Effector memory CD4-positive, alpha-beta T cell (primary cell): ENCODE results near the gene UQCR10.

Experiments used
- DNase-seq, 3 donors: peaks; one replicate each; pipeline ENCODE4 v3.0.0-alpha.2; 2020
- H3K27ac ChIP-seq: 2 replicates; pipeline ENCODE4 v1.7.0; 2013; ENCODE audit warnings: mild to moderate bottlenecking, low read length, moderate library complexity; ENCODE audit not compliant: insufficient read depth, poor library complexity, severe bottlenecking
- H3K27me3 ChIP-seq: replicated peaks from 2 replicates; pipeline ENCODE4 v1.7.0; 2013; ENCODE audit warnings: mild to moderate bottlenecking, low read length; ENCODE audit not compliant: insufficient read depth, control insufficient read depth, poor library complexity, severe bottlenecking
- H3K36me3 ChIP-seq: 2 replicates; pipeline ENCODE4 v1.7.0; 2013; ENCODE audit warnings: mild to moderate bottlenecking, low read length, moderate library complexity; ENCODE audit not compliant: control insufficient read depth, insufficient read depth
- H3K4me1 ChIP-seq: 2 replicates; pipeline ENCODE4 v1.7.0; 2013; ENCODE audit warnings: low read length, mild to moderate bottlenecking; ENCODE audit not compliant: control insufficient read depth, insufficient read depth, poor library complexity, severe bottlenecking
- H3K4me3 ChIP-seq: 2 replicates; pipeline ENCODE4 v1.7.0; 2013; ENCODE audit warnings: low read length, low read depth, mild to moderate bottlenecking; ENCODE audit not compliant: insufficient read depth, poor library complexity, severe bottlenecking
- H3K9me3 ChIP-seq: 2 replicates; pipeline ENCODE4 v1.7.0; 2013; ENCODE audit warnings: mild to moderate bottlenecking, low read length, moderate library complexity; ENCODE audit not compliant: control insufficient read depth

Gene UQCR10

GRCh38 chr22:29813563-29813962, 46.4 kb downstream of the UQCR10 start:
- H3K27me3 ChIP-seq, result no peaks in the 10 kb centered on the region
- H3K4me1 ChIP-seq, result no peaks in the 10 kb centered on the region
- H3K9me3 ChIP-seq, result no peaks in the 10 kb centered on the region
- H3K4me3 ChIP-seq, result no peak overlapping the region
- H3K36me3 ChIP-seq, result peaks cover 80% of the 10 kb centered on the region
- H3K27ac ChIP-seq, result no peak overlapping the region
- no peak for DNase-seq

- H3K4me3 ChIP-seq, result no peak overlapping the region
- H3K4me1 ChIP-seq, result no peaks in the 10 kb centered on the region
Observed at GRCh38 chr22:29814003-29814402, 46.8 kb downstream of the UQCR10 start.

GRCh38 chr22:29815580-29815979, 48.4 kb downstream of the UQCR10 start:
- DNase-seq, result no peak
- no peaks in the 10 kb centered on the region for H3K27me3 ChIP-seq
- no peak overlapping the region for H3K27ac ChIP-seq
- H3K36me3 ChIP-seq, result peaks cover 82% of the 10 kb centered on the region
- no peaks in the 10 kb centered on the region for H3K4me1 ChIP-seq
- no peaks in the 10 kb centered on the region for H3K9me3 ChIP-seq
- H3K4me3 ChIP-seq, result no peak overlapping the region

More at GRCh38 chr22:29814003-29814402, 46.8 kb downstream of the UQCR10 start:
- Histone ChIP-seq H3K36me3 (peaks cover 84% of the 10 kb centered on the region), H3K9me3 (no peaks in the 10 kb centered on the region), H3K27ac (no peak overlapping the region), H3K27me3 (no peaks in the 10 kb centered on the region)
- no peak for DNase-seq

- Histone ChIP-seq H3K27ac (no peak overlapping the region), H3K27me3 (no peaks in the 10 kb centered on the region), H3K36me3 (peaks cover 79% of the 10 kb centered on the region), H3K9me3 (no peaks in the 10 kb centered on the region), H3K4me3 (no peak overlapping the region), H3K4me1 (no peaks in the 10 kb centered on the region)
- DNase-seq, result no peak
Observed at GRCh38 chr22:29816128-29816527, 49.0 kb downstream of the UQCR10 start.

- H3K9me3 ChIP-seq, result no peaks in the 10 kb centered on the region
- H3K4me3 ChIP-seq, result no peak overlapping the region
- no peak for DNase-seq
- H3K36me3 ChIP-seq, result peaks cover 79% of the 10 kb centered on the region
- no peak overlapping the region for H3K27ac ChIP-seq
- H3K4me1 ChIP-seq, result no peaks in the 10 kb centered on the region
- H3K27me3 ChIP-seq, result no peaks in the 10 kb centered on the region
Observed at GRCh38 chr22:29816539-29816938, 49.4 kb downstream of the UQCR10 start.

- Histone ChIP-seq H3K27me3 (no peaks in the 10 kb centered on the region), H3K36me3 (peaks cover 79% of the 10 kb centered on the region), H3K27ac (no peak overlapping the region), H3K9me3 (no peaks in the 10 kb centered on the region), H3K4me3 (no peak overlapping the region), H3K4me1 (no peaks in the 10 kb centered on the region)
- DNase-seq, result no peak
Observed at GRCh38 chr22:29816980-29817379, 49.8 kb downstream of the UQCR10 start.

GRCh38 chr22:29817724-29818123, 50.6 kb downstream of the UQCR10 start:
- Histone ChIP-seq H3K27me3 (no peaks in the 10 kb centered on the region), H3K9me3 (no peaks in the 10 kb centered on the region), H3K4me1 (no peaks in the 10 kb centered on the region), H3K36me3 (peaks cover 75% of the 10 kb centered on the region), H3K27ac (no peak overlapping the region), H3K4me3 (no peak overlapping the region)
- no peak for DNase-seq

GRCh38 chr22:29819501-29819900, 52.3 kb downstream of the UQCR10 start:
- H3K4me1 ChIP-seq, result no peaks in the 10 kb centered on the region
- H3K27me3 ChIP-seq, result no peaks in the 10 kb centered on the region
- H3K36me3 ChIP-seq, result peaks cover 69% of the 10 kb centered on the region
- no peak overlapping the region for H3K4me3 ChIP-seq
- H3K27ac ChIP-seq, result no peak overlapping the region
- H3K9me3 ChIP-seq, result no peaks in the 10 kb centered on the region
- no peak for DNase-seq
